G401 (cell line): Measurements from ENCODE around the gene MAP3K5. TPM values are rescaled to one million over a fixed set of nuclear protein-coding genes. Genes with fewer than 3 reads are reported as not detected.
"Not testable (repeated sequence)": the region's sequence is repeated elsewhere in the genome, so short reads cannot be mapped to it uniquely, and the experiment has no call there.

Source experiments
- DNase-seq: peaks from one replicate; pipeline ENCODE4 v3.0.0-alpha.2; 2015; ENCODE audit warnings: low spot score
- in situ Hi-C: cut with HindIII; loops from 2 replicates; pipeline ENCODE4 v1.10.0; 2016; ENCODE audit warnings: low sequenced_read_pairs, mixed read lengths
- total RNA-seq: library from RNA; depleted of rRNA; stranded (reverse); fragments of >200 nt; shearing (Covaris generic); gene quantifications from 2 replicates; pipeline ENCODE4 v1.2.3, GENCODE V29; 2014

MAP3K5 gene
- total RNA-seq, 1 experiment from 2014 or later, result not detected

- no peak for DNase-seq
- in situ Hi-C loops, result no loop called here
These were observed 55.9 kb downstream of the MAP3K5 start for GRCh38 chr6:136736281-136736960.

- in situ Hi-C loops, result no loop called here
- DNase-seq, result no peak
These were observed 57.3 kb downstream of the MAP3K5 start for GRCh38 chr6:136734977-136735376.

- DNase-seq, result no peak
- in situ Hi-C loops, result no loop called here
These were observed 59.4 kb downstream of the MAP3K5 start for GRCh38 chr6:136732889-136733288.

GRCh38 chr6:136729832-136730231, 62.4 kb downstream of the MAP3K5 start:
- DNase-seq, result no peak
- in situ Hi-C loops, result no loop called here

- no peak for DNase-seq
- in situ Hi-C loops, result no loop called here
These were observed 63.2 kb downstream of the MAP3K5 start for GRCh38 chr6:136728976-136729515.

- no peak for DNase-seq
- in situ Hi-C loops, result no loop called here
These were observed 64.0 kb downstream of the MAP3K5 start for GRCh38 chr6:136728033-136728939.

GRCh38 chr6:136726837-136727557, 65.3 kb downstream of the MAP3K5 start:
- DNase-seq, result no peak
- in situ Hi-C loops, result no loop called here

GRCh38 chr6:136725124-136725523, 67.2 kb downstream of the MAP3K5 start:
- DNase-seq, result no peak
- in situ Hi-C loops, result no loop called here

- no peak for DNase-seq
- in situ Hi-C loops, result no loop called here
These were observed 68.5 kb downstream of the MAP3K5 start for GRCh38 chr6:136723780-136724179.

- in situ Hi-C loops, result no loop called here
- no peak for DNase-seq
These were observed 70.8 kb downstream of the MAP3K5 start for GRCh38 chr6:136721467-136721866.

GRCh38 chr6:136720045-136720770, 72.1 kb downstream of the MAP3K5 start:
- in situ Hi-C loops, result no loop called here
- DNase-seq, result no peak

GRCh38 chr6:136719280-136720044, 72.8 kb downstream of the MAP3K5 start:
- DNase-seq, result peak; percentile 74
- in situ Hi-C loops, result no loop called here

- in situ Hi-C loops, result no loop called here
- no peak for DNase-seq
These were observed 73.8 kb downstream of the MAP3K5 start for GRCh38 chr6:136718476-136718875.

GRCh38 chr6:136717716-136717990, 74.6 kb downstream of the MAP3K5 start:
- in situ Hi-C loops, result no loop called here
- DNase-seq, result no peak

- no peak for DNase-seq
- in situ Hi-C loops, result no loop called here
These were observed 75.2 kb downstream of the MAP3K5 start for GRCh38 chr6:136716917-136717715.

- DNase-seq, in situ Hi-C loops: not testable (repeated sequence)
These were observed 79.6 kb downstream of the MAP3K5 start for GRCh38 chr6:136712642-136713041.

- in situ Hi-C loops, result no loop called here
- no peak for DNase-seq
These were observed 80.6 kb downstream of the MAP3K5 start for GRCh38 chr6:136711644-136712043.
